Activated CD8-positive, alpha-beta T cell treated with anti-CD3 and anti-CD28 coated beads, Interleukin-2, amount 10 ng/mL, durations not matched to agents 7 days and 5 days (primary cell): ENCODE measurements around the gene KLK11. TPM values are rescaled to one million over a fixed set of nuclear protein-coding genes. Genes with fewer than 3 reads are reported as not detected.
"Not testable (repeated sequence)": the region's sequence is repeated elsewhere in the genome, so short reads cannot be mapped to it uniquely, and the experiment has no call there.

ENCODE experiments used
- ATAC-seq: fragments of 150-1000 bp; cut with Tn5 transposase; one replicate; pipeline ENCODE4 v1.10.0; 2021; ENCODE audit warnings: moderate library complexity
- CTCF ChIA-PET: fragments of 350-600 bp; sonication (Branson Sonifier 250); formaldehyde crosslinking; loops from one replicate; lab custom pipeline; 2021; ENCODE audit warnings: antibody characterized with exemption; lab: Charles Lee
- POLR2A ChIA-PET: fragments of 350-600 bp; sonication (Branson Sonifier 250); formaldehyde crosslinking; loops from one replicate; lab custom pipeline; 2021; ENCODE audit warnings: antibody characterized with exemption; lab: Charles Lee
- DNase-seq: peaks from one replicate; pipeline ENCODE4 v3.0.0-alpha.2; 2020
- H3K27ac Mint-ChIP-seq: one replicate; pipeline ENCODE4 v1.8.0; 2021; ENCODE audit warnings: mild to moderate bottlenecking, mixed read lengths
- H3K27me3 Mint-ChIP-seq: one replicate; pipeline ENCODE4 v1.8.0; 2021; ENCODE audit warnings: low read depth, mixed read lengths
- H3K36me3 Mint-ChIP-seq: one replicate; pipeline ENCODE4 v1.8.0; 2021; ENCODE audit warnings: low read depth, mixed read lengths
- H3K4me1 Mint-ChIP-seq: one replicate; pipeline ENCODE4 v1.8.0; 2021; ENCODE audit warnings: low read depth, mixed read lengths
- H3K4me3 Mint-ChIP-seq: one replicate; pipeline ENCODE4 v1.8.0; 2021; ENCODE audit warnings: mild to moderate bottlenecking, mixed read lengths
- H3K9me3 Mint-ChIP-seq: one replicate; pipeline ENCODE4 v1.8.0; 2022; ENCODE audit warnings: mixed read lengths; ENCODE audit not compliant: insufficient read depth
- total RNA-seq, 2 experiments: library from RNA; stranded (reverse); gene quantifications; one replicate each; pipeline ENCODE4 v1.2.3, GENCODE V29; 2021

Gene KLK11
- total RNA-seq, 2 experiments from 2014 or later: not detected

DNA sequence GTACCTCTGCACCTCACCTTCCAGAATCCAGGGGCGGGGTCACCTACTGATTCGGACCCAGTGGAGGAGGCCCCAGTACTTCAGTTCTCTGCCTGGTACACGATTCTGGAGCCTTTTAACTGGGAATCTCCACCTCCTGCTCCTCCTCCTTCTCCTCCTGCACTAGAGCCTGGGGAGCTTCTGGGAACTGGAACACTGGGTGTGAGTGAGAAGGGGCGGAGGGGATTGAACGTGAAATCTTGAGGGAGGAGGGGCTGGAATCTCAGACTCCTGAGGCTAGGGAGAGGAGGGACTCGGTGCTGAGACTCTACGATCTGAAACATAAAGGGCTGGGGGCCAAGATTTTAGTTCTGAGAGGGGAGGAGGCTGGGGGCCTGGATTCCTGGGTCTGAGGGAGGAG lies 24.9 kb downstream of the KLK11 start, which contains the start of gene KLK8:
Gene KLK8 (minus strand): TSS at position 90 of the 400 bp plus-strand sequence. CDS start 437 bp downstream, outside the sequence.
- CTCF ChIA-PET: no interaction called here
- ATAC-seq (no peak), DNase-seq (no peak)
- Mint-ChIP-seq H3K9me3 (no peaks in the 10 kb centered on the region), H3K4me1 (no peaks in the 10 kb centered on the region), H3K27me3 (peaks cover 6% of the 10 kb centered on the region), H3K36me3 (no peaks in the 10 kb centered on the region), H3K4me3 (no peak within 1 kb of the TSS), H3K27ac (no peak within 1 kb of the TSS)
- POLR2A ChIA-PET: interaction anchor here (0.7 kb wide), 1 partner anchor 42 kb away, joined by 3 read pairs; no protein-coding TSS in a partner anchor

DNA sequence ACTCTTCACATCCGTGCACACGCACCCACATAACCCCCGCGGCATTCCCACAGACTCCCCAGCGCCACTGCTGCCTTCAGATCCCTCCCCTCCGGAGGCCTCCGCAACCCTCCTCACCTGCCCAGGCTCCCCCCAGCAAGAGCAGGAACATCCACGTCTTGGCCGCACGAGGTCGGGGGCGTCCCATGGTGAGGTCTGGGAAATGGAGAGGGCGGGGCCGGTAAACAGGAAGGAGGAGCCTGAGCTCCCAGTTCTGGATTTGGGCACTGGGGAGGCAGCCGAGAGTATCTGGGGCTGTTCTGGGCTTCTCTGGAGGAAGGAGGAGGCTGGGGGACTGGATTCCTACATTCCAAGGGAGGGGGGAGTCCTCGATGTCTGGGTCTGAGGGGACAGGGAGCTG lies 25.4 kb downstream of the KLK11 start:
- ATAC-seq (no peak), DNase-seq (no peak)
- ChIA-PET CTCF (no interaction called here), POLR2A (no interaction called here)
- H3K27ac Mint-ChIP-seq: no peak overlapping the region
- H3K4me3 Mint-ChIP-seq: no peak overlapping the region
- H3K36me3 Mint-ChIP-seq: no peaks in the 10 kb centered on the region
- H3K4me1 Mint-ChIP-seq: no peaks in the 10 kb centered on the region
- peaks cover 6% of the 10 kb centered on the region for H3K27me3 Mint-ChIP-seq
- H3K9me3 Mint-ChIP-seq: no peaks in the 10 kb centered on the region

DNA sequence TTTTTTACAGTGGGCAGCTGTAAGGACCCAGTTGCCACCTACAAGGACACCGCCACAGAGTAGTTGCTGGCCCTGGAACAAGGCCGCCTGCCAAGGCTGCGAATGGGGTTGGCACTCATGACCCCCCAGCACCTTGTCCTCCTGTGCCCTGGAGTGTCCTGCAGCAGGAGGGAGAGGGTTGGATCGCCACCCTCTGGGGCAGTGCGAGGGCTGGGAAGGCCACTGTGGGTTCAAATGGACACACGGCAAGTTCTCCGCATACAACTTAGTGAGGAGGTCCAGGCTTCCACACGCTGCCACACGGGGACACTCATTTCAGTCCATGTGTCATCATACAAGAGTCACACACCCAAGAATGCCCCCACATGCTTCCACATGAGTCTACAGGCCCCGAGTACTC lies 26.0 kb downstream of the KLK11 start:
- ChIA-PET CTCF (no interaction called here), POLR2A (no interaction called here)
- Mint-ChIP-seq H3K27me3 (peaks cover 6% of the 10 kb centered on the region), H3K36me3 (no peaks in the 10 kb centered on the region), H3K4me3 (no peak overlapping the region), H3K9me3 (no peaks in the 10 kb centered on the region), H3K27ac (no peak overlapping the region), H3K4me1 (no peaks in the 10 kb centered on the region)
- ATAC-seq (no peak), DNase-seq (no peak)

DNA sequence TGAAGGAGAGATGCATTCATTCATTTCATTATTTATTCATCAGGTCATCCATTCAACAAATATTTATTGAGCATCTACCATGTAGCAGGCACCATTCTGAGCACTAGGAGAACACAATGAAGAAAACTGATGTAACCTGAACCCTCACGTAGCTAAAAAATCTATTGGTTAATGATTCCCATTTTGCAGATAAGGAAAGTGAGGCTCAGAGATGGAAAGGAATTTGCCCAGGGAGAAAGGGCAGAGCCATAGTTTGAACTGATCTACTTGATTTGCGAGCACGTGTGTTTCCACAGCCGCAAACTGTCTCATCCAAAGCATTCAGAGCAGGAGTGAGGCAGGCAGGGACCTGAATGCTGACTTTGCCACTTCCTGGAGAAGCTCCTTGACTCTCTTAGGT lies 27.7 kb downstream of the KLK11 start:
- CTCF ChIA-PET: no interaction called here
- Mint-ChIP-seq H3K9me3 (no peaks in the 10 kb centered on the region), H3K27me3 (peaks cover 4% of the 10 kb centered on the region), H3K4me3 (no peak overlapping the region), H3K27ac (no peak overlapping the region), H3K36me3 (no peaks in the 10 kb centered on the region), H3K4me1 (no peaks in the 10 kb centered on the region)
- DNase-seq (no peak), ATAC-seq (no peak)
- POLR2A ChIA-PET: no interaction called here

DNA sequence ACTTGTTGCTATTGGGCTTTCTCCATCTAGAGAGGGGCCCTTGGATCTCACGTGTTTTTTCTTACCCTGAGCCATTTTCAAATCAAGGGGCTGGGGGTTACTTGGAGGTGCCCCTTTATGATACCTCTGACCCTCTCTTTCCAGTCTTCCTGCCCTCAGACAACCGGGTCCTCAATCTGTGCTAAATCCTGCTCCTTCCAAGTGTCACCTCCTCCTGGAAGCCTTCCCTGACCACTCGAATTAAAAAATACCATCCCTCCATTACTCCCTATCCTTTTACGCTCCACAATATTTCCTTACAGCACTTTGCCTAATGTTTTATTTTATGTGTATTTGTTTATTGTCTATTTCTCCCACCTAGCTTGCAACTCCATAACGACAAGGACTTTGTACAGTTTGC lies 28.4 kb downstream of the KLK11 start:
- Mint-ChIP-seq H3K4me1 (no peaks in the 10 kb centered on the region), H3K27ac (no peak overlapping the region), H3K9me3 (no peaks in the 10 kb centered on the region), H3K36me3 (no peaks in the 10 kb centered on the region), H3K27me3 (peaks cover 4% of the 10 kb centered on the region), H3K4me3 (no peak overlapping the region)
- DNase-seq: no peak
- ChIA-PET POLR2A (no interaction called here), CTCF (no interaction called here)
- no peak for ATAC-seq

DNA sequence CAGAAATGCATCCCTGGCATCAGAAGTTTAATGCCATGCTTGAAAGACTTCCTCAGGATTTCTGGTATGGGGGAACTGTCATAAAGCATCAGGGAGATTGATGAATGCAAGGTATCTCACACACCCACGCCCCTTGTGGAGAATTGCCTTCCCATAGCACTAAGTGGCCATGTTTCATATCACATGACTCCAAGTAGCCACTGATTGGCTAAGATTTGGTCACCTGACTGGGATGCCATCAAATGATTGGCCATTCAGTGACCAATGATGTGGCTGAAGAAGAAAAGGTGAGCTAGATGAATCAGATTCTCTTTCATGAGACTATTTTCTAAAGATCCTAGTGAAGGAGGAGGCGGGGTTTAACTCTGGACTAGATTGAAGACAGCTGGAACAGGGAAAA lies 32.3 kb downstream of the KLK11 start:
- no peaks in the 10 kb centered on the region for H3K36me3 Mint-ChIP-seq
- DNase-seq: no peak
- no peak overlapping the region for H3K4me3 Mint-ChIP-seq
- H3K27ac Mint-ChIP-seq: no peak overlapping the region
- H3K27me3 Mint-ChIP-seq: peaks cover 9% of the 10 kb centered on the region
- POLR2A ChIA-PET: no interaction called here
- no peaks in the 10 kb centered on the region for H3K9me3 Mint-ChIP-seq
- no peak for ATAC-seq
- CTCF ChIA-PET: no interaction called here
- H3K4me1 Mint-ChIP-seq: no peaks in the 10 kb centered on the region

DNA sequence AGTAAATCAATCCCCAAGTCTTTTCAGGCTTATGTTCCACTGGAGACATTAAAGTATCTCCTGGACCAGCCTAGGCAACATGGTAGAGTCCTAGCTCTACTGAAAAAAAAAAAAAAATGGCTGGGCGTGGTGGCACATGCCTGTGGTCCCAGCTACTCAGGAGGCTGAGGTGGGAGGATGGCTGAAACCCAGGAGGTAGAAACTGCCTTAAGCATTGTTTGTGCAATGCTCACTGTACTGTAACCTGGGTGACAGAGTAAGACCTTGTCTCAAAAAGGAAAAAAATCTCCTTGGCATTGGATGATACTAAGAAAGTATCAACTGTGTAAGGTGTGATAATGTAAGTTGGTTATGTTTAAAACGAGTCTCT lies 33.8 kb downstream of the KLK11 start:
- no peaks in the 10 kb centered on the region for H3K36me3 Mint-ChIP-seq
- no peaks in the 10 kb centered on the region for H3K9me3 Mint-ChIP-seq
- ChIA-PET POLR2A (no interaction called here), CTCF (no interaction called here)
- H3K27me3 Mint-ChIP-seq: peaks cover 16% of the 10 kb centered on the region
- no peak for DNase-seq
- H3K27ac Mint-ChIP-seq: no peak overlapping the region
- no peak overlapping the region for H3K4me3 Mint-ChIP-seq
- no peak for ATAC-seq
- no peaks in the 10 kb centered on the region for H3K4me1 Mint-ChIP-seq

DNA sequence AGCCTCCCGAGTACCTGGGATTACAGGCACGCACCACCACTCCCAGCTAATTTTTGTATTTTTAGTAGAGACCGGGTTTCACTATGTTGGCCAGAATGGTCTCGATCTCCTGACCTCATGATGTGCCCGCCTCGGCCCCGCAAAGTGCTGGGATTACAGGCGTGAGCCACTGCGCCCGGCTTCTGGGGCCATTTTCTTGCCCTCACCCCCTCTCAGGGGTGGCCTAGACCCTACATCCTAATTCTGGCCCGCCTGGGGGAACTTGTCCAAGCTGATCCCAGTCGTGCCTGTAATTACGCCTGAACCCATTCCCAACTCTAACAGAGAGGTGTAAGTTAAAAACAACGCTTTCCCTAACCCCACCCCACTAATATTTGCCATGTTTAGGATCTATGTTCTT lies 42.0 kb downstream of the KLK11 start:
- H3K4me1 Mint-ChIP-seq, ATAC-seq, H3K36me3 Mint-ChIP-seq, H3K27ac Mint-ChIP-seq, H3K4me3 Mint-ChIP-seq, CTCF ChIA-PET, POLR2A ChIA-PET, DNase-seq, H3K9me3 Mint-ChIP-seq: not testable (repeated sequence)
- H3K27me3 Mint-ChIP-seq: peaks cover 25% of the 10 kb centered on the region

DNA sequence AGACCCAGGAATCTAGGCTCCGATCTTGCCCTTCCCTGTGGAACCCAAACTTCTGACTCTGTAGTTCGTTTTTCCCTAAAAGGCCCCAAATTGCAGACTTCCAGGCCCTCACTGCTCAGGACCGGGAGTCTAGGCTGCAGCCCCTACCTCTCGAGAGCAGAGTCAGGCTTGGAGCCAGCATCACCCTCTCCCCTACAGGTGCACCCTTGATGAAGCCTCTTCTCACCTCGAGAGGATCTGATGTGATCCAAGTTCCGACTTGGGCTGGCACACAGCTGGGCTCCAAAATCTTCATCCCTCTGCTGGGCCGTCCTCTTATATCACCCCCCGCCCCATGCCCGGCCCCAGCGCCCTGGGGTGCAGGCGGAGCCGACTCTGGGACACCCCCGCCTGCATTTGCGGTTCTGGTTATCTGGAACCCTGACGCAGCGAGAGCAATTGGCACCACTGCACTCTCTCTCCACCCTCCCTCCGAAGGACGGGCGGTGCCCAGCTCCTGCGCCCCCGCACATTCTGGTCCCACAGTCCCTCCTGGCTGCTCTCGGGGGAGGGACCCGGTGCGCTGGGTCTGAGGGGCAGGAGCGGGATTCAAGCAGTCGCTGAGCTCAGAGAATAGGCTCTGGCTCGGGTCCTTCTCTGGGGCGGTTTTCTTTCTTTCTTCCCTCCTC lies 42.7 kb downstream of the KLK11 start, which contains the start of gene KLK7:
Gene KLK7 (minus strand): TSS at position 293 of the 668 bp plus-strand sequence. CDS start 1,518 bp downstream, outside the sequence.
- H3K27ac Mint-ChIP-seq: no peak within 1 kb of the TSS
- no peak within 1 kb of the TSS for H3K4me3 Mint-ChIP-seq
- no peaks in the 10 kb centered on the region for H3K36me3 Mint-ChIP-seq
- ATAC-seq (no peak), DNase-seq (no peak)
- H3K27me3 Mint-ChIP-seq: peaks cover 21% of the 10 kb centered on the region
- no peaks in the 10 kb centered on the region for H3K4me1 Mint-ChIP-seq
- no peaks in the 10 kb centered on the region for H3K9me3 Mint-ChIP-seq
- POLR2A ChIA-PET: no interaction called here
- CTCF ChIA-PET: no interaction called here

DNA sequence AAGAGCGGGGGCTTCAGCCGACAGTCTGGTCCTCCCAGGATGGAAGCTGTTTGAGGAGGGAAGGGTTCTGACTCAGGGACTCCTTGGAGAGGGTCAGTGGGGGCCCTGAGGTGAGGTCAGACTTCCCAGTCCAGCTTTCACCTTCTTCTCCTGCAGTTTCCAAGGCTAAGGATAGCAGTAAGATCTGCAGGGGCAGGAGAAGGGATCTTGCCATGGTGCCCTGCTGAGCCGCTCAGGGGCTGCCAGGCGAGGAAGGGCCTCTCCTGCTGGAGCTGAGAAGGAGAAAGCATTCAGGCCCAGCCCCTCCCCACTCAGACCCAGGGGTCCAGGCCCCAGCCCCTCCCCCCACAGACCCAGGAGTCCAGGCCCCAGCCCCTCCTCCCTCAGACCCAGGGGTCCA lies 44.2 kb downstream of the KLK11 start:
- Mint-ChIP-seq H3K4me3 (no peak overlapping the region), H3K36me3 (no peaks in the 10 kb centered on the region), H3K4me1 (no peaks in the 10 kb centered on the region), H3K9me3 (no peaks in the 10 kb centered on the region), H3K27ac (no peak overlapping the region), H3K27me3 (peaks cover 12% of the 10 kb centered on the region)
- DNase-seq (no peak), ATAC-seq (no peak)
- CTCF ChIA-PET: no interaction called here
- POLR2A ChIA-PET: no interaction called here

DNA sequence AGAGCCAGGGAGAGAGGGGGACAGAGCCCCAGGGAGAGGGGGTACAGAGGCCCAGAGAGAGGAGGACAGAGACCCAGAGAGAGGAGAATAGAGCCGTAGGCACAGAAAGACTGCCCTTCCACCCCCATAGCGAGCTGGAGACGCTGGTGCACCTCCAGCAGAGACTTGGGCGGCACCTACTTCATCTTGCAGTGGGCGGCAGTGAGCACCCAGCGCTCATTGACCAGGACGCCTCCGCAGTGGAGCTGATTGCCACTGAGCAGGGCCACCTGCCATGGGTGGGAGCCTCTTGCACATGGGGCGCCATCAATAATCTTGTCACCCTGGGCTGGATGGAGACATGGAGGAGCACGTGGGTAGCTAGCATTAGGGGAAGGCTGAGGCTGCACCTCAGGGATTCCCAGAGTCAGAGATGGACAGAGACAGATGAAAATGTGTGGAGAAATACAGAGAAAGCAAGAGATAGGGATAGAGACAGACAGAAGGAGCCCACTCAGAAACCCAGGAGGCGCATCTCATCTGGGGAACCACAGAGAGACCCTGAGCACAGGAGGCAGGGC lies 44.7 kb downstream of the KLK11 start:
- ChIA-PET CTCF (no interaction called here), POLR2A (no interaction called here)
- H3K9me3 Mint-ChIP-seq: no peaks in the 10 kb centered on the region
- H3K36me3 Mint-ChIP-seq: no peaks in the 10 kb centered on the region
- no peak overlapping the region for H3K27ac Mint-ChIP-seq
- H3K4me1 Mint-ChIP-seq: no peaks in the 10 kb centered on the region
- no peak overlapping the region for H3K4me3 Mint-ChIP-seq
- H3K27me3 Mint-ChIP-seq: peaks cover 12% of the 10 kb centered on the region
- DNase-seq (no peak), ATAC-seq (no peak)

DNA sequence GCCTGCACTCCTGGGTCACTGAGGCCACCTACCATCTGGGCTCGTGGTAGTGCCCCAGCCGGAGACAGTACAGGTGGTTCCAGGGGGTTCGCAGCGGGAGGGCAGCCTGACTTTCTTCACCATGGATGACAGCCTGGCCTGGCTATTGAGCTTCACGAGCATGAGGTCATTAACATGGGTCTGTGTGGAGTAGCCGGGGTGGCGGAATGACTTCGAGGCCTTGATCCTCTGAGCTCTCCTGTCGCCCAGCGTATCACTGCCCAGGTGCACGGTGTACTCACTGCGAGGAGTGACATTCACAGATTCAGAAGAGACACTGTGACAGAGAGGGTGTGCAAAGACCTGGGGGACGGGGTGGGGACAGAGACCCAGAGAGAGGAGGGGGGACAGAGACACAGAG lies 46.2 kb downstream of the KLK11 start:
- POLR2A ChIA-PET: no interaction called here
- no peaks in the 10 kb centered on the region for H3K36me3 Mint-ChIP-seq
- H3K4me3 Mint-ChIP-seq: no peak overlapping the region
- no peaks in the 10 kb centered on the region for H3K9me3 Mint-ChIP-seq
- ATAC-seq (no peak), DNase-seq (no peak)
- H3K4me1 Mint-ChIP-seq: no peaks in the 10 kb centered on the region
- H3K27me3 Mint-ChIP-seq: peaks cover 13% of the 10 kb centered on the region
- CTCF ChIA-PET: no interaction called here
- H3K27ac Mint-ChIP-seq: no peak overlapping the region
